ENCODE data around the gene LRFN2.

DNA sequence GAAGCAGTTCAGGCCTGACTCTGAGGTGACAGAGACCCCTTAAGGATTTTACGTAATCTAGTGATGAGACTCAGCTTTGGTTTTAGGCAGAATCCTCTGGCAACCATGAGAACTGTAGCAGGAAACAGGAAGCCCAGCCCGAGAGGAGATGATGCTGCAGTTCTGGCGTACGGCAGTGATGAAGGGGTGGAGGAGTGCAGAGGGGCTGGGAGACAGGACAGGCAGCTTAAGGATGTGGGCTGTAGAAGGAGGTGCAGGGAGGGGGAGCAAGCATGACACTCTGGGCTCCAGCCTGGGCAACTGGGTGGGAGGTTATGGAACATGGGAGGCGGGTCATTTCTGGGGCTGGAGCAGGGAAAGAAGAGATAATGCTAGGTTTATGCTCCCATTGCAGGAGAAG is 67.1 kb downstream of the LRFN2 start:
- no peak for TF ChIP-seq POLR2A (IDR thresholded peaks at IDR 0.05)
- no peak for TF ChIP-seq CTCF (IDR thresholded peaks at IDR 0.05)
